Globus pallidus (tissue), 1 donor: Measurements from ENCODE around the gene SRMS.

ENCODE experiments used
- DNase-seq: peaks from one replicate; pipeline ENCODE4 v3.0.0-alpha.2; 2015; ENCODE audit warnings: low spot score

Gene SRMS, protein sequence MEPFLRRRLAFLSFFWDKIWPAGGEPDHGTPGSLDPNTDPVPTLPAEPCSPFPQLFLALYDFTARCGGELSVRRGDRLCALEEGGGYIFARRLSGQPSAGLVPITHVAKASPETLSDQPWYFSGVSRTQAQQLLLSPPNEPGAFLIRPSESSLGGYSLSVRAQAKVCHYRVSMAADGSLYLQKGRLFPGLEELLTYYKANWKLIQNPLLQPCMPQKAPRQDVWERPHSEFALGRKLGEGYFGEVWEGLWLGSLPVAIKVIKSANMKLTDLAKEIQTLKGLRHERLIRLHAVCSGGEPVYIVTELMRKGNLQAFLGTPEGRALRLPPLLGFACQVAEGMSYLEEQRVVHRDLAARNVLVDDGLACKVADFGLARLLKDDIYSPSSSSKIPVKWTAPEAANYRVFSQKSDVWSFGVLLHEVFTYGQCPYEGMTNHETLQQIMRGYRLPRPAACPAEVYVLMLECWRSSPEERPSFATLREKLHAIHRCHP

GRCh38 chr20:63547725-63548480 lies at the start of gene SRMS:
SRMS (minus strand) TSS chr20:63547749; CDS start chr20:63547463, 286 bp downstream.
- no peak for DNase-seq

- DNase-seq = no peak
These were observed 48.9 kb upstream of the SRMS start for GRCh38 chr20:63596423-63596822.

DNA sequence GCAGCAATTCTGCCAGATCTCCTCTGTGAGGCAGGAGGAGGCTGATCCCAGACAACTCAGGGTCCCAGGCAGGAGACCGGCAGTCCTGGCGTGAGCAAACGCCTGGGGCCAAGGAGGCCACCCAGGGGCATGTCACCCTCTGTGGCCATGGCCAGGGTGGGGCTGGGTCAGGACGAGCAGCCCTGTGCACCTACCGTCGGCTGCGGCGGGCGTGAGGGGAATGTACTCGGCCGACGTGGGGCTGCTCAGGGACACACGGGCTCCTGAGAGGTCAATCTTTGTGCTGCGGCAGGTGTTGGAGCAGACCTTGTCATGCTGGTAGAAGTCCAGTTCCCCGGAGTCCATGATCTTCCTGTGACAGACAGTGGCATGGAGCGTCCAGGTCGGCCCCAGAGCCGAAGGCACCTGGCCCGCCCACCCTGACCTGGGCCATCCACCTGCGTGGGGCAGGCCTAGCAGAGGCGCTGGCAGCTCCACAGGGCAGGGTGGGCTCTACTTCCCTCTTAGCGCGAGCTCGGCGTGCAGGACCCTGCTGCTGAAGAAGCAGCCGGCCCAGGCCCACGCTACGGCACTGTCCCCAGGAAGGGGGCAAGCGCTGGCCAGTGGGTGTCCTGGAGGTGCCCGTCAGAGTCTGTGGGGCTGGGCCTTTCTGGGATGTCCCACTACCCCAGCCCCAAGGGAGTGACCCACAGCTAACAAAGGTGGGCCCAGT lies 48.0 kb upstream of the SRMS start:
- no peak for DNase-seq

DNA sequence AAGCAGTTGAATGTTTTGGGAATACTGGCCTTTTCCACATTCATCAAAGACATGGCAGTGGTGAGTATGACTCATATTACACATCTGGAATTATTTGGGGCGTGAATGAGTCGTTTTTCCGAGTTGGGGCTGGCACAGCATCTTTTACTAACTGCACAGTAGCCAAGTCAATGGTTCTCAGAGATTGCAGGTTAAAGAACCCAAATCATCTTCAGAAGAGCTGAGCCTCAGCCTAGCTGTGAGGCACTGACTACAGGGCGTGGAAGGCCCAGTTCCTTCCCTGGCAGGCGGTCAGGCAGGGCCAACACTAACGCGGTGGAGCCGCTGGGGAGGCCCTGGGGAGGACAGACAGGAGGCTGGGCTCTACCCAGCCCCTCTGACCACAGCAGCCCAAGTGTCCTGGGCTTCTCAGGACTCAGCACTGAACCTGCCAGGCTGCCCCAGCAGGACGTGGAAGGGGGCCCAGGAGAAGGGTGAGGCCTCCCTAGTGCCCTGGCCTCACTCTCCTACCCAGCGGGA lies 46.6 kb upstream of the SRMS start:
- no peak for DNase-seq

DNA sequence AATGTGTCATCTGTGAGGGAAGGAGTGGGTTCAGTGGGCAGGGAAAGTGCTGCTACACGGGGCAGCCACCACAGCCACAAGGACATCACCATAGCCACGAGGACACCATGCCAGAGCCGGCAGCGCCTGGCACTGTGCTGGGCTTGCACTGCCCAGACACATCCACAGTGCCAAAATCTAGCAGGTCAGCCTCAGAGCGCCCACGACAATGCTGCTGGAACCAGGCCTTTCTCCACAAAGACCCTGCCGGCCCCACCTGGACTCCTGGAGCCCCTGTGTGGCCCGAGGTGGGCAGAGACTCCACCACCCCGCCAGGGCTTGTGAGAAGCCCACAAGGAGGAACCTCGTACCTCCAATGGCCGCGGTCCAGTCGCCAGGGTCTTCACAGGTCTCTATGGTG lies 45.1 kb upstream of the SRMS start:
- no peak for DNase-seq

DNA sequence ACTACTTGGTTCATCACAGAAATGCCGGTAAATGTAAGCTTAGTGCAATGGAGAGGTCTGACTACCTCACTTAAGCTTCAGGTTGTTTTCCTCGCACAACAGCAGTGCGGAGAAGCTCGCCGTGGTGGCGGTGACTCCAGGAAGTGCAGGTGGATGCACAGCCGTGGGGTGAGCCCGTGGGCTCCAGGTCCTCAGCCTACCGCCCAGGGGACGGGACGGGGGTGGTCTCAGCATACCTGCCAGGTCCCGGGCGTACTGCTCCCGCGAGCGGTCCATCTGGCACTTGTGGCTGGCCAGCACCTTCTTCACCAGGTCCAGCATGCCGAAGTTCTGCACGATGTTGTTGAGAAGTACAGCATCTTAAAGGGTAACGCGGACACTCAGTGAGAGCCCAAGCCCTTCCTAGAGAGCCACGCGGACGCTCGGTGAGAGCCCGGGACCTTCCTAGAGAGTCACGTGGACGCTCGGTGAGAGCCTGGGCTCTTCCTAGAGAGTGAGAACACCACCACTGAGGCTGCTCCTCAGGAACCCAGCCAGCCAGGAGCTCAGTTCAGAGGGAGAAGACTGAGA lies 44.3 kb upstream of the SRMS start:
- no peak for DNase-seq

DNA sequence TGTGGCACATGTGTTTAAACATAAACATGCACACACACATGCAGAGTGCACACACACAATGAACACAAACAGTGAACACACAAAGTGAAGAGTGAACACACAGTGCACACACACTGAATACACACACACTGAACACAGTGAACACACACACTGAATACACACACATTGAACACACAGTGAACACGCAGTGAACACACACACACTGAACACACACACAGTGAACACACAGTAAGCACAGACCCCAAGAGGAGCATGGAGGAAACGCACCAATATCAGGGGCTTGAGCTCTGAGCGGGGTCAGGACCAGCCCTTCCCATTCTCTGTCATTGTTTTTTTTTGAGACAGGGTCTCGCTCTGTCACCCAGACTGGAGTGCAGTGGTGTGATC lies 43.6 kb upstream of the SRMS start:
- no peak for DNase-seq

DNA sequence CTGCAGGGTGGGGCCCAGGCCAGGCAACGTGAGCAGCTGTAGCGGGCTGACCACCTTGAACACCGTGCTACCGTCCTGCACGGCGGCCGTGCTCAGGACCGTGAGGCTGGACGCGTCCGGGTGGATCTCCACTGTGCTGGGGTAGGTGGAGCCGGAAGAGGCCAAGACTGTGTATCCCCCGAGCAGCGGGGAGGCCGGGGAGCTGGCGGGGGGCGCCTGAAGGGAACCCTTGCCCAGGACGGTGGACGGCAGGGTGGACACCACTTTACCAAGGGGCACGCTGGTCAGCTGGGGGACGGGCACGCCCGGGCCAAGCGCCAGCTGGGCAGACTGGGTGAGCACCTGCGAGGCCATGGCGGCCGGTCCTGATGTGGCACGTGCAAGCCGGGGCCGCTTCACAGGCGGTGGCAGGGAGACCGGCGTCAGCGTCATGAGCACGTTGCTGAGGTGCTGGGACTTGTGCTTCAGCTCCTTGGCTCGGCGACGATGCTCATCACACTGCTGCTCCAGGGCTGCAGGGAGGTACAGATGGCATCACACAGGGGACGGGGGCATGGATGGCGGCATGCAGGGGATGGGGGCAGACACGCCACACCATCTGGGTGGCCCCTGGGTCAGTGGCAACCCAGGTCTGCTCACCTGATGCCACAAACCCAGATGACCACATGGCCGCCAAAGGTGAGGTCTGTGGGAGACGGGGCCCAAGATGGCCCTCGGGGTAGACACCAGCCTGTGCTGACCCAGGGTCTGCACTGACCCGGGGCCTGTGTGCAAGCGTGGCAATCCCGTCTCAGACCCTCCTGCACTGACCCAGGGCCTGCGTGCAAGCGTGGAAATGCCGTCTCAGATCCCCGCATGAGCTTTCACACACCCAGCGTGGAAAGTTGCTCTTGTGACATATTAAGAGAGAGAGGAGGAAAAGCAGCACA lies 42.9 kb upstream of the SRMS start:
- DNase-seq = no peak

GRCh38 chr20:63589261-63590217 lies 42.0 kb upstream of the SRMS start:
- DNase-seq = no peak

GRCh38 chr20:63588641-63589041 lies 41.1 kb upstream of the SRMS start:
- no peak for DNase-seq

- no peak for DNase-seq
These were observed 40.4 kb upstream of the SRMS start for GRCh38 chr20:63587776-63588591.

DNA sequence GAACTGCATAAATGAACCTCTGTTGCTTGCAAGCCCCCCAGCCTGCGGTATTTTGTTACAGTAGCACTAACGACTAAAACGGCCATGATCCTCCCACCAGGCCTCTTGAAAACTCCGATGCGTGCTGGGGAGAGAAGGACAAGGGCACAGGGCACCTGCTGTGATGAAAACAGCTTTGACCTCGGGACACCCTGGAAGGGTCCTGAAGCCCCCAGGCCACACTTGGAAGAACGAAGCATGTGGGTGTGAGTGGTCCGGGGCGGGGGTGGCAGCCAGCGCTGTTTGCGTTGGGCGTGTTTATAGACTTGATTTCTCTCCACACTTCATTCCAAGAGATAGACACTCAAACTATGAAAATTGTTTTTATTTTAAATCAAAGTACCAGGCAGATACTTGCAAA lies 39.7 kb upstream of the SRMS start:
- DNase-seq = no peak

DNA sequence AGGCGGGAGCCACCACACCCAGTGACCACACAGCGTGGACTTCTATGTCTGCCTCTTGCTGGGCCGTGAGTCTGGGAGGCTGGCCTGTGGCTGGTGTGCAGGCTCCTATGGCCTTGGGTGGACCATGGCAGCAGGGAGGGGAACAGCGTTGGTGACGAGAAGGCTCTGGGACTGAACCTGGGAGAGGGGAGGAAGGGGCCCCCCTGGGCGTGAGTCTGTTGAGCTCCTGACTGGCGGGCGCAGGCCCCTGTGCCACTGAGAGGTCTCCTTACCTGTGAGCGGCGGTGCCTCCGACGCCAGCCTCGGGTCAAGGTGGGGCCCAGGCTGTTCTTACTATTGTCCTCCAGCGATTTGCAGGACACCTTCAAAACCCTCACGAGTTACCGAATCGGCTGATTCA lies 39.2 kb upstream of the SRMS start:
- no peak for DNase-seq

GRCh38 chr20:63585616-63586565 lies 38.3 kb upstream of the SRMS start:
- no peak for DNase-seq

DNA sequence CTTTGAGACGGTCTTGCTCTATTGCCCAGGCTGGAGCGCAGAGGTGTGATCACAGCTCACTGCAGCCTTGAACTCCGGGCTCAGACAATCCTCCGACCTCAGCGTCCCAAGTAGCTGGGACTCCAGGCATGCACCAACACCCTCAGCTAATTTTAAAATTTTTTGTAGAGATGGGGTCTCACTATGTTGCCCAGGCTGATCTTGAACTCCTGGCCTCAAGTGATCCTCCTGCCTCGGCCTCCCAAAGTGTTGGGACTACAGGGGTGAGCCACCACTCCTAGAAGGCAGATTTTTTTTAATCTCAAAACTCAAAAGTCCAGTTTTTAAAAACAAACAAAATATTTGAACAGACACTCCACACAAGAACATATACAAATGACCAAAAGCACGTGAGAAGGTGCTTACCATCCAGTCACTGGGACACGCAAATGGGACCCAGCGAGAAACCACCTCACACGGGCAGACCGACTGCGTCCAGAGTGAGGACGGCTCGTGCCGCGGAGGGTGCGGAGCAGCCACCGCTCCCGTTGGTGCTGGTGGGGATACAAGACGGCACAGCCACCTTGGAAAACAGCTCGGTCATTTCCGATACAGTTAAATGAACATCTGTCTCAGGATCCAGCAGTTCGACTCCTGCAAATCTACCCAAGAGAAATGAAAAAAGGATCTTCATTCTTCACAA lies 35.0 kb upstream of the SRMS start:
- no peak for DNase-seq

DNA sequence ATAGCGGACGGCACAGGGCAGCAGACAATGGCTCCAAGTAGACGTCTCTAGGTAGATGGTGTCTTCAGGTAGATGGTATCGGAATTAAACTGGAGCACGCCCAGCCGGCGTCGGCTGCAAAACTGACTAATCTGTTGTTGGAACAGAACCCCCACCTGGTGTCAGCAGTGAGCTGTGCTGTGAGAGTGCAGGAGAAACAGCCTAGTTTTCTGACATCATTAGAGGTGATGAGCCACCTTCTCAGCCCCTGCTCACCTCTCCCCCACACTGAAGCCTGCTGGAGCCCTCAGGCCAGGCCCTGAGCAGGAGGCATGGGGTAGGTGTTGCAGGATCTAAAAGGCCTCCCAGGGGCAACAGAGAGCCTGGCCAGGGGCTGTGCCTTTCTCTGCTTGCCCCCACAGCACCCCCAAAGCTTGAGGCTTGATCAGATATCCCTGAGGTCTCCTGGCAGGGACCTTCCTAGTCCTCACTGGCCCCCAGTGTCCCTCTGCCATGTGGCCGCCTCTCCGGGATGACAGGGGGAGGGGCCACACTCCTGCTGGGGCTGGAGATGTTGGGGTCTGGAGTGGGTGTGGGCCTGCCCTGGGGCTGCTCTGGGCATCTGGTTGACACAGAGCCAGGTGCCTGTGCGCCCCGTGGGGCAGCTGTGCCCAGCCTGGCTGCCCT lies 33.4 kb upstream of the SRMS start:
- no peak for DNase-seq
